Measurements from ENCODE around the gene SLC13A3.

The SLC13A3 gene

GRCh38 chr20:46545077-46545826 is 106.0 kb downstream of the SLC13A3 start:
- no peaks in the 10 kb centered on the region for H3K36me3 ChIP-seq (ENCODE audit: control insufficient read depth, insufficient read depth, low read length)
- H3K9me3 ChIP-seq (ENCODE audit: control insufficient read depth, low read length): no peaks in the 10 kb centered on the region
- no peaks in the 10 kb centered on the region for H3K27me3 ChIP-seq (replicated peaks; ENCODE audit: control insufficient read depth, insufficient read depth, low read length, poor library complexity, severe bottlenecking)
- H3K4me3 ChIP-seq (ENCODE audit: insufficient read depth, low read depth, low read length, poor library complexity, severe bottlenecking): no peak overlapping the region
- no peak for DNase-seq
- no peak overlapping the region for H3K27ac ChIP-seq (ENCODE audit: insufficient read depth, low read length, poor library complexity, severe bottlenecking)
- peaks cover 12% of the 10 kb centered on the region for H3K4me1 ChIP-seq (ENCODE audit: control insufficient read depth, insufficient read depth, low read length, poor library complexity, severe bottlenecking)

DNA sequence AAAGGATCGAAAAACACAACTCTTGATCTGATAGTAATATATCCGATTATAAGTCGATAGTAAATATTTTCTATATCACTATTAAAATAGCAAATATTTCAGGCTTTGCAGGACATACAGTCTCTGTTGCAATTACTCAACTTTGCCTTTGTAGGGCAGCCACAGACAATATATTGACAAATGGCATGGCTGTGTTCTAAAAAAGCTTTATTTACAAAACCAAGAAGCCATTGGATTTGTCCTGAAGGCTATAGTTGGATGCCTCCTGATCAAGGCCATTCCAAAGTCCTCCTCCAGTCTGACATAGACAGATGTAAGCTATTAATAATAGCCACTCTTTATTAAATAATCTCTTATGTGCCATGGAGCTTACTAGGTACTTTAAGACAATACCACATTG is 106.7 kb downstream of the SLC13A3 start:
- Histone ChIP-seq H3K9me3 (ENCODE audit: control insufficient read depth, low read length) (no peaks in the 10 kb centered on the region), H3K27me3 (replicated peaks; ENCODE audit: control insufficient read depth, insufficient read depth, low read length, poor library complexity, severe bottlenecking) (no peaks in the 10 kb centered on the region)
- DNase-seq: no peak

DNA sequence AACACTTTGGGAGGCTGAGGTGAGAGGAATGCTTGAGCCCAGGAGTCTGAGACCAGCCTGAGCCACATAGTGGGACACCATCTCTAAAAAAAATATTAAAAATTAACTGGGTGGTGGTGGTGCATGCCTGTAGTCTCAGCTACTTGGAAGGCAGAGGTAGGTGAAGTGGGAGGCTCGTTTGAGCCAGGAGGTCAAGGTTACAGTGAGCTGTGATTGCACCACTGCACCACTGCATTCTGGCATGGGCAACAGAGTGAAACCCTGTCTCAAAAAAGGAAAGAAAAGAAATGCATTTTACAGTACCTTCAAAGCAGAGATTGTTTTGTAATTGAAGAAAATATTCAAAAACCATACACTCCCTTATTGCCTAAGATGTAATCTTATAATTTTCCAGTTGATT is 107.3 kb downstream of the SLC13A3 start:
- Histone ChIP-seq H3K9me3 (ENCODE audit: control insufficient read depth, low read length) (no peaks in the 10 kb centered on the region), H3K27me3 (replicated peaks; ENCODE audit: control insufficient read depth, insufficient read depth, low read length, poor library complexity, severe bottlenecking) (no peaks in the 10 kb centered on the region), H3K4me3 (ENCODE audit: insufficient read depth, low read depth, low read length, poor library complexity, severe bottlenecking) (no peak overlapping the region), H3K4me1 (ENCODE audit: control insufficient read depth, insufficient read depth, low read length, poor library complexity, severe bottlenecking) (peaks cover 12% of the 10 kb centered on the region), H3K36me3 (ENCODE audit: control insufficient read depth, insufficient read depth, low read length) (no peaks in the 10 kb centered on the region), H3K27ac (ENCODE audit: insufficient read depth, low read length, poor library complexity, severe bottlenecking) (no peak overlapping the region)
- DNase-seq: no peak

More for the DNA sequence above, 106.7 kb downstream of the SLC13A3 start:
- H3K36me3 ChIP-seq (ENCODE audit: control insufficient read depth, insufficient read depth, low read length): no peaks in the 10 kb centered on the region
- no peak overlapping the region for H3K4me3 ChIP-seq (ENCODE audit: insufficient read depth, low read depth, low read length, poor library complexity, severe bottlenecking)
- H3K27ac ChIP-seq (ENCODE audit: insufficient read depth, low read length, poor library complexity, severe bottlenecking): no peak overlapping the region
- H3K4me1 ChIP-seq (ENCODE audit: control insufficient read depth, insufficient read depth, low read length, poor library complexity, severe bottlenecking): peaks cover 12% of the 10 kb centered on the region

DNA sequence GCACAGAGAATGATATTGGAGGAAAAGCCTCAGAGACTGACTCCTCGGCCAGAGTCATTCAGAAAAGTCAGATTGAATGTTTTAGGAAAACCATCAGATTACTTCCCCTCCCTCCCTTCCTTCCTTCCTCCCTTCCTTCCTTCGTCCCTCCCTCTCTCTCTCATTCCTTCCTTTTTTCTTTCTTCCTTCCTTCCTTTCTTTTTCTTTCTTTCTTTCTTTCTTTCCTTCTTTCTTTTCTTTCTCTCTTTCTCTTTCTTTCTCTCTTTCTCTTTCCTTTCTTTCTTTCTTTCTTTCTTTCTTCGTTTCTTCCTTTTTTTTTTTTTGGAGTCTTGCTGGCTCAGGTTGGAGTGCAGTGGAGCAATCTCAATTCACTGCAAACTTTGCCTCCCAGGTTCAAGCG is 108.2 kb downstream of the SLC13A3 start:
- Histone ChIP-seq H3K36me3 (ENCODE audit: control insufficient read depth, insufficient read depth, low read length) (no peaks in the 10 kb centered on the region), H3K27ac (ENCODE audit: insufficient read depth, low read length, poor library complexity, severe bottlenecking) (no peak overlapping the region), H3K4me1 (ENCODE audit: control insufficient read depth, insufficient read depth, low read length, poor library complexity, severe bottlenecking) (peaks cover 12% of the 10 kb centered on the region), H3K4me3 (ENCODE audit: insufficient read depth, low read depth, low read length, poor library complexity, severe bottlenecking) (no peak overlapping the region), H3K9me3 (ENCODE audit: control insufficient read depth, low read length) (no peaks in the 10 kb centered on the region), H3K27me3 (replicated peaks; ENCODE audit: control insufficient read depth, insufficient read depth, low read length, poor library complexity, severe bottlenecking) (no peaks in the 10 kb centered on the region)
- no peak for DNase-seq

- Histone ChIP-seq H3K9me3 (ENCODE audit: control insufficient read depth, low read length) (no peaks in the 10 kb centered on the region), H3K4me3 (ENCODE audit: insufficient read depth, low read depth, low read length, poor library complexity, severe bottlenecking) (no peak overlapping the region), H3K36me3 (ENCODE audit: control insufficient read depth, insufficient read depth, low read length) (no peaks in the 10 kb centered on the region), H3K27me3 (replicated peaks; ENCODE audit: control insufficient read depth, insufficient read depth, low read length, poor library complexity, severe bottlenecking) (no peaks in the 10 kb centered on the region), H3K4me1 (ENCODE audit: control insufficient read depth, insufficient read depth, low read length, poor library complexity, severe bottlenecking) (peaks cover 12% of the 10 kb centered on the region), H3K27ac (ENCODE audit: insufficient read depth, low read length, poor library complexity, severe bottlenecking) (no peak overlapping the region)
- no peak for DNase-seq
These were observed 109.9 kb downstream of the SLC13A3 start for GRCh38 chr20:46541229-46541935.

DNA sequence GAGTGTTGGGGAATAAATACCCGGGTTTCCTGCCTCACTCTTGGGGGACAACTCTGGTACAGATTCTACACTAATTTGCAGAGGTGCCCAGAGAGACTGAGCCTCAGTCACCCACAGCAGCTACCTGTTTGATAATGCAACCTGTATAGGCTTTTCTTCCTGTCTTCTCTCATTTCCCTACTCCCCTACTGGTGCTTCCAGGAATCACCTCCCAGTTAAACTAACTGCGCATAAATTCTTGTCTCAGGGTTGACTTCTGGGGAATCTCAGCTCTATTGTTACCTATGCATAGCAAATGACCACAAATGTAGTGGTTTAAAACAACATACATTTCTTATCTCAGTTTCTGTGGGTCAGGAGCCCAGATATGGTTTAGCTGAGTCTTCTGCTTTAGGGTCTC is 112.1 kb downstream of the SLC13A3 start:
- Histone ChIP-seq H3K27me3 (replicated peaks; ENCODE audit: control insufficient read depth, insufficient read depth, low read length, poor library complexity, severe bottlenecking) (no peaks in the 10 kb centered on the region), H3K9me3 (ENCODE audit: control insufficient read depth, low read length) (no peaks in the 10 kb centered on the region), H3K4me1 (ENCODE audit: control insufficient read depth, insufficient read depth, low read length, poor library complexity, severe bottlenecking) (no peaks in the 10 kb centered on the region), H3K36me3 (ENCODE audit: control insufficient read depth, insufficient read depth, low read length) (no peaks in the 10 kb centered on the region), H3K27ac (ENCODE audit: insufficient read depth, low read length, poor library complexity, severe bottlenecking) (no peak overlapping the region), H3K4me3 (ENCODE audit: insufficient read depth, low read depth, low read length, poor library complexity, severe bottlenecking) (no peak overlapping the region)
- DNase-seq: no peak

- Histone ChIP-seq H3K4me1 (ENCODE audit: control insufficient read depth, insufficient read depth, low read length, poor library complexity, severe bottlenecking) (no peaks in the 10 kb centered on the region), H3K27me3 (replicated peaks; ENCODE audit: control insufficient read depth, insufficient read depth, low read length, poor library complexity, severe bottlenecking) (no peaks in the 10 kb centered on the region), H3K9me3 (ENCODE audit: control insufficient read depth, low read length) (no peaks in the 10 kb centered on the region), H3K27ac (ENCODE audit: insufficient read depth, low read length, poor library complexity, severe bottlenecking) (no peak overlapping the region), H3K36me3 (ENCODE audit: control insufficient read depth, insufficient read depth, low read length) (no peaks in the 10 kb centered on the region), H3K4me3 (ENCODE audit: insufficient read depth, low read depth, low read length, poor library complexity, severe bottlenecking) (no peak overlapping the region)
- DNase-seq: no peak
These were observed 120.6 kb downstream of the SLC13A3 start for GRCh38 chr20:46530640-46531039.

DNA sequence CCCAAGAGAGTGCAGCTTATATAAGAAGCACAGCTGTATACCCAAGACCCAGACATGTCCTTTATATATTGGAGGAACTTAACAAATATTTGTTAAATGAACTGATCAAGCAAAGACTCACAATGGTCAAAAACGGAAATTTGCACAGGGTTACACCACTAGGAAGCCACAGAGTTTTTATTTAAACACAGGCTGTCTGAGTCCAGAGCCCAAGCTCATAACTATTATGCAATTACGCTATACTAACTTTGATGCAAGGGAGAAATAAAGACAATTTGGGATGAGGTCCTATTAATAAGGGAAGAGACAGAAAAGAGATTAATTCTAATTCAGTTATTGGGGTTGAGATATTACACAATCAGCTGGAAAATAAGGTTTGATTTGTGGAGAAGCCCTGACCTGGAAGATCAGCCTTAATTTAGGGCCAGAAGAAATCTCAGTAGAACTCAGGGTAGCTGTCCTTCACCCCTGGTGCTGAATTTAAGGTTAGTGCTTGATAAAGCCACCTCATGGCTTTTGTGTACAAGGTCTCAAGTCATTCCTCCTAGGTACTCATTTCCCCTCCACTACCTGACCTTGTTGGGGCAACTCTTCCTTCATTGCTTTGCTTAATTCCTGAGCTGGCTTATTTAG is 127.4 kb downstream of the SLC13A3 start:
- no peaks in the 10 kb centered on the region for H3K4me1 ChIP-seq (ENCODE audit: control insufficient read depth, insufficient read depth, low read length, poor library complexity, severe bottlenecking)
- no peaks in the 10 kb centered on the region for H3K36me3 ChIP-seq (ENCODE audit: control insufficient read depth, insufficient read depth, low read length)
- H3K27me3 ChIP-seq (replicated peaks; ENCODE audit: control insufficient read depth, insufficient read depth, low read length, poor library complexity, severe bottlenecking): peaks cover 2% of the 10 kb centered on the region
- no peak overlapping the region for H3K27ac ChIP-seq (ENCODE audit: insufficient read depth, low read length, poor library complexity, severe bottlenecking)
- no peak for DNase-seq
- H3K4me3 ChIP-seq (ENCODE audit: insufficient read depth, low read depth, low read length, poor library complexity, severe bottlenecking): no peak overlapping the region
- H3K9me3 ChIP-seq (ENCODE audit: control insufficient read depth, low read length): no peaks in the 10 kb centered on the region

- no peaks in the 10 kb centered on the region for H3K4me1 ChIP-seq (ENCODE audit: control insufficient read depth, insufficient read depth, low read length, poor library complexity, severe bottlenecking)
- H3K27me3 ChIP-seq (replicated peaks; ENCODE audit: control insufficient read depth, insufficient read depth, low read length, poor library complexity, severe bottlenecking): peaks cover 2% of the 10 kb centered on the region
- no peak for DNase-seq
- no peak overlapping the region for H3K4me3 ChIP-seq (ENCODE audit: insufficient read depth, low read depth, low read length, poor library complexity, severe bottlenecking)
- H3K36me3 ChIP-seq (ENCODE audit: control insufficient read depth, insufficient read depth, low read length): no peaks in the 10 kb centered on the region
- no peaks in the 10 kb centered on the region for H3K9me3 ChIP-seq (ENCODE audit: control insufficient read depth, low read length)
- H3K27ac ChIP-seq (ENCODE audit: insufficient read depth, low read length, poor library complexity, severe bottlenecking): no peak overlapping the region
These were observed 128.2 kb downstream of the SLC13A3 start for GRCh38 chr20:46523108-46523507.

- peak in 1 of 3 donors; percentile 13 for DNase-seq
- no peak overlapping the region for H3K27ac ChIP-seq (ENCODE audit: insufficient read depth, low read length, poor library complexity, severe bottlenecking)
- no peaks in the 10 kb centered on the region for H3K9me3 ChIP-seq (ENCODE audit: control insufficient read depth, low read length)
- no peaks in the 10 kb centered on the region for H3K4me1 ChIP-seq (ENCODE audit: control insufficient read depth, insufficient read depth, low read length, poor library complexity, severe bottlenecking)
- H3K36me3 ChIP-seq (ENCODE audit: control insufficient read depth, insufficient read depth, low read length): no peaks in the 10 kb centered on the region
- no peak overlapping the region for H3K4me3 ChIP-seq (ENCODE audit: insufficient read depth, low read depth, low read length, poor library complexity, severe bottlenecking)
- H3K27me3 ChIP-seq (replicated peaks; ENCODE audit: control insufficient read depth, insufficient read depth, low read length, poor library complexity, severe bottlenecking): peaks cover 2% of the 10 kb centered on the region
These were observed 130.2 kb downstream of the SLC13A3 start for GRCh38 chr20:46520976-46521579.

Data from effector memory CD4-positive, alpha-beta T cell (primary cell).